ENCODE results near the gene SYNGR3. TPM values are rescaled to one million over a fixed set of nuclear protein-coding genes. Genes with fewer than 3 reads are reported as not detected.

SYNGR3 gene
- total RNA-seq, 1 donor from 2014 or later: 1.4 TPM

- peak; percentile 83 for DNase-seq (ENCODE audit: low spot score)
These were observed 51.2 kb downstream of the SYNGR3 start for GRCh38 chr16:2040787-2041522.

- DNase-seq (ENCODE audit: low spot score): no peak
These were observed 52.6 kb downstream of the SYNGR3 start for GRCh38 chr16:2042171-2042985.

DNA sequence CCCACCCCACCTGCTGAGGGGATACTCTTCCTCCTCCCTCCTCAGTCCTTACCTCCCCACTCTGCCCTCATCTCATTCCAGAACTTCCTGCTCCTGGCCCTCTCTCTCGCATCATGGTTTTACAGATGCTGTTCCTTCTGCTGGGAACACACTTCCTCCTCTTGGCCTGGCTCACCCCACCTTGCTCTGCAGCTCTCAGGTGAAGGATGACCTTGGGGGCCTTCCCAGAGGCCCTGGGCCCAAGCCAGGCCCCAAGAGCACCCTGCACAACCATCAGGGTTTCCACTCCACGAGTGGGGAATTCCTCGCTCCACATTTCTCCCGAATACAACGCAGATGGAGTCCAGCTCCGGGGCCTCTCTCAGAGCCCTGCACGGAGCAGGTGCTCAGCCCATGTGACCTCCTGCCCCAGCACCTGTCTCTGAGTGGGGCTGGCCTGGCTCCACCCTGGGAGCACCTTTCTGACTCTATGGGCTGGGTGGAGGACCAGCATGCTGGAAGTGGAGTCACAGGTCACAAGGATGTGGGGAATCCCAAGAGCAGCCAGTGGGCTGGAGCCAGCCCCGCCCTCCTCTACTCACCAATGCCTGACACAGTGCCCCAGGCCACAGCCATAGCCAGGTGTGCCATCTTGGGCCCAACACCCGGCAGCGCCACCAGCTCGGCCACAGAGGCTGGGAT is 53.4 kb downstream of the SYNGR3 start:
- no peak for DNase-seq (ENCODE audit: low spot score)

Other genes starting within 250 kb of the SYNGR3 start
- gene NME3, start 218.4 kb upstream of the SYNGR3 start, total RNA-seq: 129 TPM
- gene EME2, start 217.2 kb upstream of the SYNGR3 start, total RNA-seq: 31.9 TPM
- 87.7 TPM for gene MRPS34, start 216.8 kb upstream of the SYNGR3 start, total RNA-seq
- 57.9 TPM for gene SPSB3, start 207.4 kb upstream of the SYNGR3 start, total RNA-seq
- 54.4 TPM for gene NUBP2, start 207.0 kb upstream of the SYNGR3 start, total RNA-seq
- 29.3 TPM for gene IGFALS, start 196.3 kb upstream of the SYNGR3 start, total RNA-seq
- gene HAGH, start 163.1 kb upstream of the SYNGR3 start, total RNA-seq: 82.2 TPM
- gene FAHD1, start 162.8 kb upstream of the SYNGR3 start, total RNA-seq: 49.6 TPM
- gene MEIOB, start 117.8 kb upstream of the SYNGR3 start, total RNA-seq: 0.17 TPM
- gene HS3ST6, start 71.6 kb upstream of the SYNGR3 start, total RNA-seq: not detected
- gene MSRB1, start 46.8 kb upstream of the SYNGR3 start, total RNA-seq: 41.2 TPM
- gene RPL3L, start 35.3 kb upstream of the SYNGR3 start, total RNA-seq: not detected
- 145 TPM for gene NDUFB10, start 30.4 kb upstream of the SYNGR3 start, total RNA-seq
- 1,121 TPM for gene RPS2, start 25.1 kb upstream of the SYNGR3 start, total RNA-seq
- not detected for gene RNF151, start 23.1 kb upstream of the SYNGR3 start, total RNA-seq
- 32.5 TPM for gene TBL3, start 17.9 kb upstream of the SYNGR3 start, total RNA-seq
- 2.7 TPM for gene NOXO1, start 8.5 kb upstream of the SYNGR3 start, total RNA-seq
- gene GFER, start 5.8 kb upstream of the SYNGR3 start, total RNA-seq: 34.3 TPM
- 42.1 TPM for gene ZNF598, start 19.9 kb downstream of the SYNGR3 start, total RNA-seq
- gene NPW, start 29.8 kb downstream of the SYNGR3 start, total RNA-seq: 1.6 TPM
- gene NHERF2, start 36.9 kb downstream of the SYNGR3 start, total RNA-seq: 121 TPM
- 33.9 TPM for gene NTHL1, start 57.9 kb downstream of the SYNGR3 start, total RNA-seq
- gene TSC2, start 58.0 kb downstream of the SYNGR3 start, total RNA-seq: 185 TPM
- gene PKD1, start 145.9 kb downstream of the SYNGR3 start, total RNA-seq: 154 TPM
- gene RAB26, start 158.7 kb downstream of the SYNGR3 start, total RNA-seq: 7.7 TPM
- gene TRAF7, start 165.8 kb downstream of the SYNGR3 start, total RNA-seq: 100 TPM
- 0.58 TPM for gene CASKIN1, start 206.6 kb downstream of the SYNGR3 start, total RNA-seq
- 31.2 TPM for gene MLST8, start 215.5 kb downstream of the SYNGR3 start, total RNA-seq
- gene BRICD5, start 220.9 kb downstream of the SYNGR3 start, total RNA-seq: 15.2 TPM
- 19.7 TPM for gene PGP, start 224.9 kb downstream of the SYNGR3 start, total RNA-seq
- 33.3 TPM for gene E4F1, start 233.6 kb downstream of the SYNGR3 start, total RNA-seq
- 4.6 TPM for gene DNASE1L2, start 246.5 kb downstream of the SYNGR3 start, total RNA-seq

Data from mucosa of gallbladder (tissue), 1 donor.